ENCODE data around the gene CFLAR. TPM values are rescaled to one million over a fixed set of nuclear protein-coding genes. Genes with fewer than 3 reads are reported as not detected.
"Not testable (repeated sequence)": the region's sequence is repeated elsewhere in the genome, so short reads cannot be mapped to it uniquely, and the experiment has no call there.

The CFLAR gene
- polyA plus RNA-seq, 10 donors: 27.0 to 59.4 (median 36.6) TPM

- peak; percentile 77 to 91 (median 78) for DNase-seq
These were observed 2.4 kb downstream of the CFLAR start for GRCh38 chr2:201118121-201118960.

- no peak for DNase-seq
These were observed 3.2 kb downstream of the CFLAR start for GRCh38 chr2:201118961-201119854.

- no peak for DNase-seq
These were observed 6.3 kb downstream of the CFLAR start for GRCh38 chr2:201122276-201122675.

- no peak for DNase-seq
These were observed 10.6 kb downstream of the CFLAR start for GRCh38 chr2:201126308-201127151.

GRCh38 chr2:201127152-201127511 is 11.2 kb downstream of the CFLAR start:
- no peak for DNase-seq

GRCh38 chr2:201127570-201127969 is 11.6 kb downstream of the CFLAR start:
- DNase-seq: no peak

- no peak for DNase-seq
These were observed 12.1 kb downstream of the CFLAR start for GRCh38 chr2:201128033-201128432.

GRCh38 chr2:201128933-201129505 is 13.1 kb downstream of the CFLAR start:
- peak in 1 of 3 donors; percentile 69 for DNase-seq

GRCh38 chr2:201130524-201131186 is 14.7 kb downstream of the CFLAR start:
- peak in 2 of 3 donors; percentile 32 to 65 for DNase-seq

- no peak for DNase-seq
These were observed 16.6 kb downstream of the CFLAR start for GRCh38 chr2:201132518-201132917.

GRCh38 chr2:201135386-201135785 is 19.4 kb downstream of the CFLAR start:
- DNase-seq: no peak

- DNase-seq: no peak
These were observed 20.9 kb downstream of the CFLAR start for GRCh38 chr2:201136889-201137321.

- no peak for DNase-seq
These were observed 21.8 kb downstream of the CFLAR start for GRCh38 chr2:201137505-201138400.

- no peak for DNase-seq
These were observed 22.5 kb downstream of the CFLAR start for GRCh38 chr2:201138401-201138970.

- not testable (repeated sequence) for DNase-seq
These were observed 23.2 kb downstream of the CFLAR start for GRCh38 chr2:201138986-201139781.

- DNase-seq: no peak
These were observed 24.1 kb downstream of the CFLAR start for GRCh38 chr2:201139836-201140604.

Data from muscle of back (tissue), 11 donors.